BJ (cell line): ENCODE data around the gene HS3ST5. TPM values are rescaled to one million over a fixed set of nuclear protein-coding genes. Genes with fewer than 3 reads are reported as not detected.
"Not testable (repeated sequence)": the region's sequence is repeated elsewhere in the genome, so short reads cannot be mapped to it uniquely, and the experiment has no call there.

Experiments
- CTCF ChIA-PET: fragments of 350-600 bp; formaldehyde crosslinking; extraction: SDS; loops from one replicate; lab custom pipeline; 2021; ENCODE audit warnings: antibody characterized with exemption, inconsistent platforms; lab: Yijun Ruan, JAX
- POLR2A ChIA-PET: fragments of 300-600 bp; sonication (Branson Sonifier 250); formaldehyde crosslinking; extraction: SDS; loops from one replicate; lab custom pipeline; 2021; ENCODE audit warnings: antibody characterized with exemption; lab: Charles Lee
- DNase-seq: peaks from one replicate; pipeline ENCODE4 v3.0.0-alpha.2; 2011; ENCODE audit warnings: low read depth
- H3K27me3 ChIP-seq: 2 replicates; pipeline ENCODE4 v1.6.0; 2011; ENCODE audit warnings: low read length; ENCODE audit not compliant: control insufficient read depth, insufficient read depth
- H3K36me3 ChIP-seq: 2 replicates; pipeline ENCODE4 v1.5.1; 2011; ENCODE audit warnings: low read length; ENCODE audit not compliant: control insufficient read depth, insufficient read depth
- H3K4me3 ChIP-seq: 2 replicates; pipeline ENCODE4 v1.5.1; 2011; ENCODE audit warnings: low read depth, mild to moderate bottlenecking, control low read depth, low read length
- CTCF ChIP-seq: IDR thresholded peaks from 2 replicates; pipeline ENCODE4 v1.5.1; 2011; ENCODE audit warnings: low read depth, mild to moderate bottlenecking, control low read depth, inconsistent platforms, low read length, moderate library complexity; ENCODE audit not compliant: insufficient read depth
- polyA plus RNA-seq: library from polyadenylated mRNA; depleted of rRNA; stranded (reverse); fragments of >200 nt; gene quantifications from 2 replicates; pipeline ENCODE4 v1.2.3, GENCODE V29; 2011

HS3ST5 gene
- polyA plus RNA-seq, 1 experiment, result not detected

GRCh38 chr6:114319749-114320148 lies 23.1 kb downstream of the HS3ST5 start:
- Histone ChIP-seq H3K27me3 (no peaks in the 10 kb centered on the region), H3K4me3 (no peak overlapping the region), H3K36me3 (no peaks in the 10 kb centered on the region)
- ChIA-PET CTCF (no interaction called here), POLR2A (no interaction called here)
- DNase-seq, result no peak
- no peak for TF ChIP-seq CTCF

GRCh38 chr6:114315831-114316595 lies 26.8 kb downstream of the HS3ST5 start:
- no peak for DNase-seq
- POLR2A ChIA-PET, result no interaction called here
- no peak for TF ChIP-seq CTCF
- Histone ChIP-seq H3K4me3 (no peak overlapping the region), H3K27me3 (no peaks in the 10 kb centered on the region), H3K36me3 (no peaks in the 10 kb centered on the region)
- CTCF ChIA-PET, result no interaction called here

- POLR2A ChIA-PET, H3K4me3 ChIP-seq, DNase-seq, H3K27me3 ChIP-seq, H3K36me3 ChIP-seq: not testable (repeated sequence)
- CTCF ChIA-PET, result interaction anchor here (1.1 to 1.2 kb wide), 2 partner anchors 11 to 13 kb away, joined by 3 to 5 read pairs; no protein-coding TSS in a partner anchor
Measured at GRCh38 chr6:114313816-114314215, 29.0 kb downstream of the HS3ST5 start.

GRCh38 chr6:114312931-114313330 lies 29.9 kb downstream of the HS3ST5 start:
- DNase-seq, result no peak
- no peak overlapping the region for H3K4me3 ChIP-seq
- H3K27me3 ChIP-seq, result no peaks in the 10 kb centered on the region
- POLR2A ChIA-PET, result no interaction called here
- CTCF ChIA-PET, result interaction anchor here (1.1 kb wide), 1 partner anchor 12 kb away, joined by 5 read pairs; no protein-coding TSS in a partner anchor
- no peak for TF ChIP-seq CTCF
- no peaks in the 10 kb centered on the region for H3K36me3 ChIP-seq

- TF ChIP-seq CTCF, result no peak
- Histone ChIP-seq H3K27me3 (no peaks in the 10 kb centered on the region), H3K4me3 (no peak overlapping the region), H3K36me3 (no peaks in the 10 kb centered on the region)
- CTCF ChIA-PET, result no interaction called here
- no peak for DNase-seq
- POLR2A ChIA-PET, result no interaction called here
Measured at GRCh38 chr6:114310053-114310452, 32.8 kb downstream of the HS3ST5 start.
